Measurements from ENCODE around the gene ATP11B.

DNA sequence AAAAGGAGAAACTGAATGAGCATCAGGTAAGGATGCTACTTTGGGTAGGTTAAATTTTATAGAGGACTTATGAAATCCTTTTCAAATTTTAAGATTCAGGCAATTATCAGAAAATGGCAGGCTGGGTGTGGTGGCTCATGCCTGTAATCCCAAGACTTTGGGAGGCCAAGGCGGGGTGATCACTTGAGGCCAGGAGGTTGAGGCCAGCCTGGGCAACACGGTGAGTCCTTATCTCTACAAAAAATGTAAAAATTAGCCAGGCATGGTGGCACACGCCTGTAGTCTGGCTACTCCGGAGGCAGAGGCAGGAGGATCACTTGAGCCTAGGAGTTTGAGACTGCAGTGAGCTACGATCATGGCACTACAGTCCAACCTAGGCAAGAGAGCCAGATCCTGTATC is 163.9 kb downstream of the ATP11B start:
- no peak for TF ChIP-seq POLR2A (IDR thresholded peaks at IDR 0.05)
- TF ChIP-seq, protein P1, sequence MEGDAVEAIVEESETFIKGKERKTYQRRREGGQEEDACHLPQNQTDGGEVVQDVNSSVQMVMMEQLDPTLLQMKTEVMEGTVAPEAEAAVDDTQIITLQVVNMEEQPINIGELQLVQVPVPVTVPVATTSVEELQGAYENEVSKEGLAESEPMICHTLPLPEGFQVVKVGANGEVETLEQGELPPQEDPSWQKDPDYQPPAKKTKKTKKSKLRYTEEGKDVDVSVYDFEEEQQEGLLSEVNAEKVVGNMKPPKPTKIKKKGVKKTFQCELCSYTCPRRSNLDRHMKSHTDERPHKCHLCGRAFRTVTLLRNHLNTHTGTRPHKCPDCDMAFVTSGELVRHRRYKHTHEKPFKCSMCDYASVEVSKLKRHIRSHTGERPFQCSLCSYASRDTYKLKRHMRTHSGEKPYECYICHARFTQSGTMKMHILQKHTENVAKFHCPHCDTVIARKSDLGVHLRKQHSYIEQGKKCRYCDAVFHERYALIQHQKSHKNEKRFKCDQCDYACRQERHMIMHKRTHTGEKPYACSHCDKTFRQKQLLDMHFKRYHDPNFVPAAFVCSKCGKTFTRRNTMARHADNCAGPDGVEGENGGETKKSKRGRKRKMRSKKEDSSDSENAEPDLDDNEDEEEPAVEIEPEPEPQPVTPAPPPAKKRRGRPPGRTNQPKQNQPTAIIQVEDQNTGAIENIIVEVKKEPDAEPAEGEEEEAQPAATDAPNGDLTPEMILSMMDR (IDR thresholded peaks at IDR 0.05) = no peak

Measured in body of pancreas (tissue), 4 donors.